OCI-LY1 (cell line): ENCODE data around the gene JADE1.

Source experiments
- H2AFZ ChIP-seq: fragments of 200-600 bp; sonication (generic), shearing (Covaris generic); 2 replicates; pipeline ENCODE4 v1.6.0; 2014; ENCODE audit warnings: antibody characterized with exemption, mild to moderate bottlenecking, low read length
- H3F3A ChIP-seq: fragments of 200-600 bp; sonication (generic), shearing (Covaris generic); 2 replicates; pipeline ENCODE4 v1.6.0; 2014; ENCODE audit warnings: mild to moderate bottlenecking, antibody characterized with exemption, low read length, moderate library complexity; ENCODE audit not compliant: insufficient read depth
- H3K27ac ChIP-seq: fragments of 200-600 bp; sonication (generic); 2 replicates; pipeline ENCODE4 v1.5.1; 2014; ENCODE audit warnings: low read length, mixed run types, mild to moderate bottlenecking, low read depth; ENCODE audit not compliant: poor library complexity, severe bottlenecking
- H3K27me3 ChIP-seq: fragments of 200-600 bp; sonication (generic); 2 replicates; pipeline ENCODE4 v1.6.0; 2014; ENCODE audit warnings: antibody characterized with exemption, mild to moderate bottlenecking, low read length, moderate library complexity; ENCODE audit not compliant: insufficient read depth
- H3K36me3 ChIP-seq: fragments of 200-600 bp; sonication (generic); 2 replicates; pipeline ENCODE4 v1.6.1; 2014; ENCODE audit warnings: mild to moderate bottlenecking, antibody characterized with exemption, low read length, moderate library complexity, mixed read lengths; ENCODE audit not compliant: insufficient read depth
- H3K4me1 ChIP-seq: fragments of 200-600 bp; sonication (generic); 2 replicates; pipeline ENCODE4 v1.5.1; 2014; ENCODE audit warnings: mild to moderate bottlenecking, low read length, moderate library complexity; ENCODE audit not compliant: insufficient read depth, severe bottlenecking
- H3K4me2 ChIP-seq: fragments of 200-600 bp; sonication (generic), shearing (Covaris generic); 2 replicates; pipeline ENCODE4 v1.6.1; 2014; ENCODE audit warnings: low read length
- H3K4me3 ChIP-seq: fragments of 200-600 bp; sonication (generic); 2 replicates; pipeline ENCODE4 v1.5.1; 2014; ENCODE audit warnings: low read length, low read depth, mild to moderate bottlenecking, mixed read lengths; ENCODE audit not compliant: poor library complexity, severe bottlenecking
- H3K79me2 ChIP-seq: fragments of 200-600 bp; shearing (Covaris generic); 2 replicates; pipeline ENCODE4 v1.6.1; 2016; ENCODE audit warnings: mixed run types, low read length, mixed read lengths; ENCODE audit not compliant: insufficient read depth
- H3K9ac ChIP-seq: fragments of 200-600 bp; sonication (generic), shearing (Covaris generic); 2 replicates; pipeline ENCODE4 v1.6.1; 2014; ENCODE audit warnings: mild to moderate bottlenecking, low read length, mixed read lengths
- H3K9me2 ChIP-seq: fragments of 200-600 bp; sonication (generic), shearing (Covaris generic); 2 replicates; pipeline ENCODE4 v1.6.1; 2014; ENCODE audit warnings: low read depth, mild to moderate bottlenecking, low read length, mixed read lengths
- H3K9me3 ChIP-seq: fragments of 200-600 bp; shearing (Covaris generic); 2 replicates; pipeline ENCODE4 v1.6.1; 2014; ENCODE audit warnings: low read length, mixed read lengths
- H4K20me1 ChIP-seq: fragments of 200-600 bp; sonication (generic), shearing (Covaris generic); 2 replicates; pipeline ENCODE4 v1.6.0; 2016; ENCODE audit warnings: mild to moderate bottlenecking, low read length; ENCODE audit not compliant: insufficient read depth
- CTCF ChIP-seq: fragments of 200-600 bp; sonication (generic), shearing (Covaris generic); IDR thresholded peaks from 2 replicates; pipeline ENCODE4 v1.5.1; 2017; ENCODE audit warnings: mild to moderate bottlenecking, antibody characterized with exemption, low read length, moderate library complexity, mixed read lengths
- EZH2 ChIP-seq: fragments of 200-600 bp; sonication (generic), shearing (Covaris generic); IDR thresholded peaks from 2 replicates; pipeline ENCODE4 v1.8.0; 2017; ENCODE audit warnings: borderline replicate concordance, mixed run types, mild to moderate bottlenecking, antibody characterized with exemption, low read length, moderate library complexity, mixed read lengths

Gene JADE1

GRCh38 chr4:128819082-128819742 is 9.7 kb downstream of the JADE1 start:
- no peaks in the 10 kb centered on the region for H4K20me1 ChIP-seq
- peaks cover 12% of the 10 kb centered on the region for H3K4me1 ChIP-seq
- no peak overlapping the region for H3K9ac ChIP-seq
- no peak for TF ChIP-seq EZH2
- no peak for TF ChIP-seq CTCF
- no peaks in the 10 kb centered on the region for H3K9me2 ChIP-seq
- no peak overlapping the region for H3K27ac ChIP-seq
- no peak overlapping the region for H2AFZ ChIP-seq
- H3K4me3 ChIP-seq: no peak overlapping the region
- peaks cover 95% of the 10 kb centered on the region for H3K79me2 ChIP-seq
- H3K9me3 ChIP-seq: no peaks in the 10 kb centered on the region
- no peaks in the 10 kb centered on the region for H3K27me3 ChIP-seq
- no peak overlapping the region for H3K4me2 ChIP-seq
- peaks cover 31% of the 10 kb centered on the region for H3K36me3 ChIP-seq
- H3F3A ChIP-seq: no peaks in the 10 kb centered on the region

- Histone ChIP-seq H3K27ac (no peak overlapping the region), H3K79me2 (peaks cover 96% of the 10 kb centered on the region), H3K9ac (no peak overlapping the region), H3K27me3 (no peaks in the 10 kb centered on the region), H3K9me2 (no peaks in the 10 kb centered on the region), H4K20me1 (no peaks in the 10 kb centered on the region), H2AFZ (no peak overlapping the region), H3K9me3 (no peaks in the 10 kb centered on the region), H3K4me2 (no peak overlapping the region), H3K36me3 (peaks cover 37% of the 10 kb centered on the region), H3K4me3 (no peak overlapping the region), H3F3A (no peaks in the 10 kb centered on the region), H3K4me1 (peaks cover 18% of the 10 kb centered on the region)
- TF ChIP-seq CTCF: no peak
- no peak for TF ChIP-seq EZH2
Observed at GRCh38 chr4:128820671-128821070, 11.2 kb downstream of the JADE1 start.

GRCh38 chr4:128821151-128821550 is 11.7 kb downstream of the JADE1 start:
- Histone ChIP-seq H3K79me2 (peaks cover 96% of the 10 kb centered on the region), H4K20me1 (no peaks in the 10 kb centered on the region), H2AFZ (no peak overlapping the region), H3K9me2 (no peaks in the 10 kb centered on the region), H3K9me3 (no peaks in the 10 kb centered on the region), H3K36me3 (peaks cover 37% of the 10 kb centered on the region), H3K27ac (no peak overlapping the region), H3K4me2 (no peak overlapping the region), H3K4me1 (peaks cover 18% of the 10 kb centered on the region), H3K9ac (no peak overlapping the region), H3K27me3 (no peaks in the 10 kb centered on the region), H3K4me3 (no peak overlapping the region), H3F3A (no peaks in the 10 kb centered on the region)
- TF ChIP-seq CTCF (no peak), EZH2 (no peak)
